ENCODE data around the gene EPB42. TPM values are rescaled to one million over a fixed set of nuclear protein-coding genes. Genes with fewer than 3 reads are reported as not detected.

The EPB42 gene
- total RNA-seq = not detected
- not detected for polyA plus RNA-seq (2013, experiment 1 of 2)
- polyA plus RNA-seq (2013, experiment 2 of 2) = not detected
- long read RNA-seq, experiment 1 = 0 reads
- long read RNA-seq, experiment 2 = 0 reads
- long read RNA-seq, experiment 3 = 0 reads
- long read RNA-seq, experiment 4 = 0 reads

DNA sequence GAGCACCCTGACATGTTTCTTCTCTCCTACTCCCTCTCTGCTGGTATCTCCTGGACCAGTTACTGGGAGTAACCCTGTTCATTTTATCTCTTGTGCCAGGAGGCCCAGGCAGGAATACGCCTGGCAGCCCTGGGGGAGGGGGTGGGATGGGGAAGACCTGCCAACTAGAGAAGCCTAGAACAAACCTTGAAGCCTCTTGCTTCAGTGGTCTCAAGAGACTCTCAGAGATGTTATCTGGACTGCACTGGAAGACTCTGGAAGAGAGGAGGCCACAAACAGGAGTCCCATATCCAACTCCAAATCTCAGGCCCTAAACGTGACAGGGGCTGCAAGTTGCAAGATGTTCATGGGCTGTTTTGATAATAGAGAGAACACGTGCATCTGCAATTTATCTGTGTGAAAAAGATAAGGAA, at the start of gene EPB42:
Gene EPB42, minus strand, starts transcription at position 28 of the 413 bp plus-strand sequence. CDS start 193 bp downstream, outside the sequence.
- Histone ChIP-seq H3K36me3 (ENCODE audit: control insufficient read depth, insufficient read depth, low read length) (no peaks in the 10 kb centered on the region), H3K4me1 (ENCODE audit: control insufficient read depth, insufficient read depth, low read length) (no peaks in the 10 kb centered on the region), H3K4me3 (ENCODE audit: low read length) (no peak within 1 kb of the TSS), H3K27ac (ENCODE audit: low read depth, low read length) (no peak within 1 kb of the TSS), H3K27me3 (ENCODE audit: control insufficient read depth, insufficient read depth, low read length, poor library complexity, severe bottlenecking) (no peaks in the 10 kb centered on the region), H3K9ac (ENCODE audit: extremely low read depth, low read length, poor library complexity, severe bottlenecking) (no peak within 1 kb of the TSS), H3K9me3 (ENCODE audit: control insufficient read depth, low read length) (no peaks in the 10 kb centered on the region)
- Mint-ChIP-seq H3K27ac (no peak within 1 kb of the TSS), H3K4me3 (no peak within 1 kb of the TSS), H3K27me3 (ENCODE audit: insufficient read depth) (peaks cover 3% of the 10 kb centered on the region), H3K36me3 (ENCODE audit: low read depth) (no peaks in the 10 kb centered on the region), H3K9me3 (no peaks in the 10 kb centered on the region), H3K4me1 (peaks cover 5% of the 10 kb centered on the region)
- TF ChIP-seq, protein P1, sequence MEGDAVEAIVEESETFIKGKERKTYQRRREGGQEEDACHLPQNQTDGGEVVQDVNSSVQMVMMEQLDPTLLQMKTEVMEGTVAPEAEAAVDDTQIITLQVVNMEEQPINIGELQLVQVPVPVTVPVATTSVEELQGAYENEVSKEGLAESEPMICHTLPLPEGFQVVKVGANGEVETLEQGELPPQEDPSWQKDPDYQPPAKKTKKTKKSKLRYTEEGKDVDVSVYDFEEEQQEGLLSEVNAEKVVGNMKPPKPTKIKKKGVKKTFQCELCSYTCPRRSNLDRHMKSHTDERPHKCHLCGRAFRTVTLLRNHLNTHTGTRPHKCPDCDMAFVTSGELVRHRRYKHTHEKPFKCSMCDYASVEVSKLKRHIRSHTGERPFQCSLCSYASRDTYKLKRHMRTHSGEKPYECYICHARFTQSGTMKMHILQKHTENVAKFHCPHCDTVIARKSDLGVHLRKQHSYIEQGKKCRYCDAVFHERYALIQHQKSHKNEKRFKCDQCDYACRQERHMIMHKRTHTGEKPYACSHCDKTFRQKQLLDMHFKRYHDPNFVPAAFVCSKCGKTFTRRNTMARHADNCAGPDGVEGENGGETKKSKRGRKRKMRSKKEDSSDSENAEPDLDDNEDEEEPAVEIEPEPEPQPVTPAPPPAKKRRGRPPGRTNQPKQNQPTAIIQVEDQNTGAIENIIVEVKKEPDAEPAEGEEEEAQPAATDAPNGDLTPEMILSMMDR (conservative IDR thresholded peaks at IDR 0.05) = no peak
- no peak for DNase-seq
- whole genome bisulfite sequencing, 2 experiments (ENCODE audit: insufficient coverage in 1 of 2, insufficient read length in 1 of 2) = 84 to 86% methylated on average over 3 of the region's 3 CpGs

DNA sequence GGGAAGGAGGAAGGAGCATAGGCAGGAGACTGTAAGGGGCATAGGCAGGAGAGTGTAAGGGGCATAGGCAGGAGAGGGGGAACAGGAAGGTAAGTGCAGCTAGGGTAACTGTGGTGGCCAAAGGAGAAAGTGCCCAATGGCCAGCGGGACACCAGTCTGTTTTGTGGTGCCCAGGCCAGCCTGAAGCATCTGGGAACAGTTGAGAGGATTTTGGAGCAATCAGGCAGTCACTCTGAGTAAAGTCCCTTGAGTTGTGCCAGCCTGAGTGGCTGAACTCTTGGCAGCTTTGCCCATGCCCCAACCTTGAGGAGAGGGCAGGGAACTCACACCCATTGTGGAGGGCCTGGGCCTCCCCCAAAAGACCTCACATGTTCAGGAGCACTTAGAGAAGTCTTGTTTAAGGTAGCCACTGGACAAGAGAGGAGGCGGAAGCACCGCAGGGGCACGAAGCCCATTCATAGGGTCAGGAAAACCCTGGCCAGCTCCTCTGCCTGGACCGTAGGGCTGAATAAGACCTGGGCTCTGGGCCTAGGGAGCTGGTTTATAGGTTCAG, 49.4 kb upstream of the EPB42 start:
- WGBS, 2 experiments (ENCODE audit: insufficient coverage in 1 of 2, insufficient read length in 1 of 2) = 84 to 88% methylated on average over 5 of the region's 5 CpGs
- TF ChIP-seq, protein P1 (conservative IDR thresholded peaks at IDR 0.05) = no peak
- Mint-ChIP-seq H3K36me3 (ENCODE audit: low read depth) (no peaks in the 10 kb centered on the region), H3K9me3 (peaks cover 6% of the 10 kb centered on the region), H3K4me1 (no peaks in the 10 kb centered on the region), H3K27me3 (ENCODE audit: insufficient read depth) (peaks cover 12% of the 10 kb centered on the region), H3K4me3 (no peak overlapping the region), H3K27ac (no peak overlapping the region)
- Histone ChIP-seq H3K27me3 (ENCODE audit: control insufficient read depth, insufficient read depth, low read length, poor library complexity, severe bottlenecking) (peaks cover 17% of the 10 kb centered on the region), H3K27ac (ENCODE audit: low read depth, low read length) (no peak overlapping the region), H3K4me1 (ENCODE audit: control insufficient read depth, insufficient read depth, low read length) (no peaks in the 10 kb centered on the region), H3K9me3 (ENCODE audit: control insufficient read depth, low read length) (no peaks in the 10 kb centered on the region), H3K4me3 (ENCODE audit: low read length) (no peak overlapping the region), H3K9ac (ENCODE audit: extremely low read depth, low read length, poor library complexity, severe bottlenecking) (no peak overlapping the region), H3K36me3 (ENCODE audit: control insufficient read depth, insufficient read depth, low read length) (no peaks in the 10 kb centered on the region)
- DNase-seq = no peak

DNA sequence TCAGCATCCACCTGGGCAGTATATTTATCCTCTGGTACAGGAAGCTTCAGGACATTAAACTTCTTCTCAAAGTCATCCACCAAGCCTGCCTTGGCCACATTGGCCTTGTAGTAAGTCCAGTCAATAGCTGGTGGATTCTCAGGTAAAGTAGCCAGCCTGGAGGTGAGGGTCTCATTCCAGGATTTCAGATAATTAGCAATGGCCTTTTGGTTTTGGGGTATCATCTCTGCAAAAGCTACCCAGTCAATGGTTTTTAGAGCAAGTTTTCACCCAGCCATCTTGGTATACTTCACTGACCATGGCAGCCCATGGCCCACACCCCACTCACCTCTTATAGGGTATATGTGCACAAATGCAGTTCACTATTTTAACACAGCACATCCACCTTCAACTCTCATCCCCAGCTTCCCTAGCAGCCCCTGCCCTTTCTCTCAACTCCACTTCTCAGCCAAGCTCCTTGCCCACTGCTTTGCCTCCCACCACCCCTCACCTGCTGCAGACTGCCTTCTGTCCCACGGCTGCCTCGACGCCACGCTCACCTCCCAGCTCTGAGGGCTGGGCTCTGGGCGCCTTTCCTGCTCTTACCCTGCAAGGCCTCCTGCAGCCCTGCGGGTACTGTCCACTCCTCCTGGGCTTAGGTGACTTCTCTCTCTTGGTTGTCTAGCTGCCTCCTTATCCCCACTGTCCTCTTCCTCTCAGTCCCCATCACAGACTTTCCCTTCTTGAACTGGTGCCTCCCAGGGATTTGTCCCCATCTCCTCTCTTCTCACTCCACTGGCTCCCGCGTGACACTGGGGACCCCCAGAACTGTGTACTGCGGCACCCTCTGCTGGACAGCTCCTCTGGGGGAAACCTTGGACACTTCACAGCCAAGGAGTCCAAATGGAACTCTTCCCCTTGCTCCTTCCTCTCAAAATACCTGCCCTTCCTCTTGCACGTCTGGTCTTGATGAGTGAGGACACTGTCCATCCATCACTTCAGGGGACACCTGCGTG, 47.6 kb upstream of the EPB42 start:
- H3K27ac Mint-ChIP-seq = no peak overlapping the region
- H3K4me1 Mint-ChIP-seq = no peaks in the 10 kb centered on the region
- TF ChIP-seq, protein P1 (conservative IDR thresholded peaks at IDR 0.05) = peak; percentile 69
- peak; percentile 82 for DNase-seq
- no peak overlapping the region for H3K4me3 Mint-ChIP-seq
- H3K9ac ChIP-seq (ENCODE audit: extremely low read depth, low read length, poor library complexity, severe bottlenecking) = no peak overlapping the region
- WGBS, 2 experiments (ENCODE audit: insufficient coverage in 1 of 2, insufficient read length in 1 of 2) = 72 to 75% methylated on average over 7 to 11 of the region's 11 CpGs
- H3K9me3 Mint-ChIP-seq = peaks cover 6% of the 10 kb centered on the region
- H3K27me3 Mint-ChIP-seq (ENCODE audit: insufficient read depth) = peaks cover 15% of the 10 kb centered on the region
- H3K4me3 ChIP-seq (ENCODE audit: low read length) = no peak overlapping the region
- no peak overlapping the region for H3K27ac ChIP-seq (ENCODE audit: low read depth, low read length)
- H3K36me3 ChIP-seq (ENCODE audit: control insufficient read depth, insufficient read depth, low read length) = no peaks in the 10 kb centered on the region
- no peaks in the 10 kb centered on the region for H3K9me3 ChIP-seq (ENCODE audit: control insufficient read depth, low read length)
- H3K4me1 ChIP-seq (ENCODE audit: control insufficient read depth, insufficient read depth, low read length) = no peaks in the 10 kb centered on the region
- peaks cover 32% of the 10 kb centered on the region for H3K27me3 ChIP-seq (ENCODE audit: control insufficient read depth, insufficient read depth, low read length, poor library complexity, severe bottlenecking)
- H3K36me3 Mint-ChIP-seq (ENCODE audit: low read depth) = no peaks in the 10 kb centered on the region
